Small intestine (tissue), 7 donors: ENCODE measurements around the gene EEFSEC. TPM values are rescaled to one million over a fixed set of nuclear protein-coding genes. Genes with fewer than 3 reads are reported as not detected.

Source experiments
- DNase-seq, 2 donors: peaks; one replicate each; pipeline versions ENCODE4 v3.0.0 to v3.0.0-alpha.2; 2013
- FAIRE-seq: peaks from 2 replicates; lab custom pipeline; 2012; peaks lifted over from hg19 to GRCh38; lab: Jason Lieb, UNC
- H3K27ac ChIP-seq, 3 donors: one replicate each; pipeline ENCODE4 v1.5.1; 2013; ENCODE audit warnings: low read length in 2 of 3, mild to moderate bottlenecking in 2 of 3, control low read depth in 1 of 3, inconsistent platforms in 1 of 3, low read depth in 1 of 3, moderate library complexity in 1 of 3
- H3K27me3 ChIP-seq, 3 donors: one replicate each; pipeline ENCODE4 v1.6.1; 2013; ENCODE audit warnings: low read length in 3 of 3, inconsistent platforms in 1 of 3; ENCODE audit not compliant: control insufficient read depth in 3 of 3, insufficient read depth in 3 of 3
- H3K36me3 ChIP-seq, 3 donors: one replicate each; pipeline ENCODE4 v1.6.1; 2013; ENCODE audit warnings: low read length in 3 of 3, inconsistent platforms in 1 of 3, low read depth in 1 of 3, mild to moderate bottlenecking in 1 of 3, moderate library complexity in 1 of 3; ENCODE audit not compliant: control insufficient read depth in 3 of 3, insufficient read depth in 2 of 3
- H3K4me1 ChIP-seq, 3 donors: one replicate each; pipeline ENCODE4 v1.6.1; 2013; ENCODE audit warnings: low read length in 2 of 3, inconsistent platforms in 1 of 3, low read depth in 1 of 3, mild to moderate bottlenecking in 1 of 3, moderate library complexity in 1 of 3; ENCODE audit not compliant: control insufficient read depth in 3 of 3, insufficient read depth in 2 of 3
- H3K4me3 ChIP-seq, 3 donors: one replicate each; pipeline ENCODE4 v1.5.1; 2013; ENCODE audit warnings: low read length in 3 of 3, control low read depth in 1 of 3, inconsistent platforms in 1 of 3, low read depth in 1 of 3, mild to moderate bottlenecking in 1 of 3, moderate library complexity in 1 of 3
- H3K9me3 ChIP-seq, 2 donors: one replicate each; pipeline ENCODE4 v1.6.1; 2013; ENCODE audit warnings: low read depth in 1 of 2, low read length in 1 of 2; ENCODE audit not compliant: control insufficient read depth in 2 of 2, insufficient read depth in 1 of 2
- WGBS, 3 donors: extraction: QIAGEN DNeasy Blood & Tissue Kit; methylation state at CpG; one replicate each; pipeline ENCODE4 v1.1.7; 2013; 5-methylcytosine and 5-hydroxymethylcytosine counted together
- polyA plus RNA-seq, 4 donors: library from polyadenylated mRNA; stranded (reverse) in 3 of 4; unstranded in 1 of 4; fragments of 200-250 nt in 3 of 4; fragments of 120-200 nt in 1 of 4; gene quantifications; one replicate each; pipeline versions ENCODE4 v1.2.1 to v1.2.3, GENCODE V29; 2013
- donor health status: healthy with polysubstance abuse.
- donor health status: control.
- donor health status: control.
- donor health status: Bipolar disorder and iron deficiency.
- donor health status: healthy.

EEFSEC gene
- polyA plus RNA-seq, 4 donors, result 4.9 to 29.0 (median 10.2) TPM

DNA sequence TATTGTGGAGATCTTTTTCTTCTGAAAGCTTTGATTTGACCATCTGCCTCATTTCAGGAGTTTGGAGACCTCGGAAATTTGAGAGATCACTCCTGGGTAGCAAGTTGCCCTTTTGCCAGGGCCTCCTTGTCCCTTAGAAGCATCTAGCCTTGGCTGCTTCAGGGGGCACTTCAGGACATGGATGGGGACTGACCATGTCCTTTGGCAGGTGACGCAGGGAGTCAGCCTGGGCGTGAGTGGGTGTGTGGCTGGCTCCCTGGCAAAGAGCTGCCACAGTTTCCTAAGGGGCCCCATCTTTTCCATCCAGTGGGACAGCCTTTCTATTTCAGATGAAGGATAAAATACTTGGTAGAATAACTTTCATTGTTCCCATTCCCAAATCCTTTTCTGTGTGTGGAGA lies 27.6 kb downstream of the EEFSEC start:
- Histone ChIP-seq H3K4me1 (no peaks in the 10 kb centered on the region), H3K36me3 (no peaks in the 10 kb centered on the region), H3K27ac (no peak overlapping the region), H3K9me3 (no peaks in the 10 kb centered on the region), H3K4me3 (no peak overlapping the region), H3K27me3 (no peaks in the 10 kb centered on the region)
- FAIRE-seq (no peak), DNase-seq (no peak)
- WGBS, 3 donors, result 93 to 98% (median 96%) methylated on average over 3 of the region's 3 CpGs

DNA sequence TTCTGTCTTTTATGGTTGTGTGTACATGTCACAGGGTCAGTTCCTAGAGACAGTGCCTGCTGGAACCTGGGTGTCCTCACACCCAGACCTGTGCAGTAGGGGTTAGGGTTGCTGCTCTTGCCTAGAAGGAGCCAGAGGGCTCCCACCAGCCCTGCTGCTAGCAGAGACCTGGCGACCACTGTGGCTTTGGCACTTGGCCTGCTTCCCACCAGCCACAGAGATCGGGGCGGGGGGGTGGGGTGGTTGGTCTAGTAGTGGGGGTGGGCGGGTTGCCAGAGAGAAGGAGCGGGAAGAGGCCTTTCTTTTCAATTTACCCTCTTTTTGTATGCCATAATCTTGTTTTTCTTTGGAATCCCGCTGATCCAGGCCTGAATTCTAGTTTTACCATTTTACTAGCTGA lies 29.4 kb downstream of the EEFSEC start:
- Histone ChIP-seq H3K9me3 (no peaks in the 10 kb centered on the region), H3K4me1 (no peaks in the 10 kb centered on the region), H3K36me3 (no peaks in the 10 kb centered on the region), H3K4me3 (no peak overlapping the region), H3K27me3 (no peaks in the 10 kb centered on the region), H3K27ac (no peak overlapping the region)
- no peak for DNase-seq
- no peak for FAIRE-seq
- 61 to 86% (median 76%) methylated on average over 5 to 6 of the region's 6 CpGs for WGBS, 3 donors

- 81 to 89% (median 88%) methylated on average over 3 of the region's 3 CpGs for WGBS, 3 donors
- Histone ChIP-seq H3K4me1 (no peaks in the 10 kb centered on the region), H3K4me3 (no peak overlapping the region), H3K36me3 (peaks cover 0 to 4% (median 0%) of the 10 kb centered on the region in 3 donors), H3K27me3 (no peaks in the 10 kb centered on the region), H3K27ac (no peak overlapping the region), H3K9me3 (no peaks in the 10 kb centered on the region)
- no peak for DNase-seq
- no peak for FAIRE-seq
Observed at GRCh38 chr3:128185630-128186447, 32.6 kb downstream of the EEFSEC start.

- WGBS, 3 donors, result 86 to 100% (median 94%) methylated on average over 1 of the region's 1 CpG
- no peak for FAIRE-seq
Observed at GRCh38 chr3:128187495-128187894, 34.2 kb downstream of the EEFSEC start.

DNA sequence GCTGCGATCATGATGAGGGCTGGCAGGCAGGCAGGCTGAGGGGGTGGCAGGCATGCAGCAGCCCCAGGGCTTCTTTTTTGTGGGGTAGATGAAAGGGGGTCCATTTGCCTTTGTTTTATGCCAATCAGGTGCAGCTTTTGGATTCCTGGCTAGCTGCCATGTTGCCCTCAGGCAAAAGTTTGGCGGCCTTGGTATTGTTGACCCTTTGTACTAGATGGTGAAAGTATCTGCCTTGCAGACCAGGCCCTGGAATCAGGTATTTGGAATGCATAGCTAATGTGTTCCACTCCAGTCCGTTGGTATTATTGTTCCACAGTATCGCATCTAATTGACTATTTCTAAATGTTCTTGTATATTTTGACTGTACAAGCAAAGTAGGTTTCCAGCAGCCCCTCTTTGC lies 35.0 kb downstream of the EEFSEC start:
- DNase-seq, result no peak

More at GRCh38 chr3:128187495-128187894, 34.2 kb downstream of the EEFSEC start:
- H3K4me3 ChIP-seq, result no peak overlapping the region
- no peaks in the 10 kb centered on the region for H3K9me3 ChIP-seq
- H3K36me3 ChIP-seq, result peaks cover 0 to 4% (median 0%) of the 10 kb centered on the region in 3 donors
- no peak for DNase-seq
- no peak overlapping the region for H3K27ac ChIP-seq
- no peaks in the 10 kb centered on the region for H3K27me3 ChIP-seq
- H3K4me1 ChIP-seq, result no peaks in the 10 kb centered on the region

GRCh38 chr3:128188956-128189355 lies 35.7 kb downstream of the EEFSEC start:
- WGBS, 3 donors, result 85 to 95% (median 94%) methylated on average over 4 of the region's 4 CpGs
- H3K27ac ChIP-seq, result no peak overlapping the region
- no peak overlapping the region for H3K4me3 ChIP-seq
- no peaks in the 10 kb centered on the region for H3K4me1 ChIP-seq
- H3K9me3 ChIP-seq, result no peaks in the 10 kb centered on the region
- peaks cover 0 to 6% (median 0%) of the 10 kb centered on the region in 3 donors for H3K36me3 ChIP-seq
- DNase-seq, result no peak
- no peaks in the 10 kb centered on the region for H3K27me3 ChIP-seq
- no peak for FAIRE-seq

More for the DNA sequence above, 35.0 kb downstream of the EEFSEC start:
- H3K36me3 ChIP-seq, result peaks cover 0 to 6% (median 0%) of the 10 kb centered on the region in 3 donors
- no peak overlapping the region for H3K4me3 ChIP-seq
- H3K27ac ChIP-seq, result no peak overlapping the region
- H3K9me3 ChIP-seq, result no peaks in the 10 kb centered on the region
- no peaks in the 10 kb centered on the region for H3K27me3 ChIP-seq
- WGBS, 3 donors, result 84 to 90% (median 88%) methylated on average over 4 of the region's 4 CpGs
- FAIRE-seq, result no peak
- H3K4me1 ChIP-seq, result no peaks in the 10 kb centered on the region

- Histone ChIP-seq H3K9me3 (no peaks in the 10 kb centered on the region), H3K36me3 (peaks cover 0 to 8% (median 0%) of the 10 kb centered on the region in 3 donors), H3K4me1 (no peaks in the 10 kb centered on the region), H3K27me3 (no peaks in the 10 kb centered on the region), H3K4me3 (no peak overlapping the region), H3K27ac (no peak overlapping the region)
- DNase-seq, result no peak
- 7 to 61% (median 44%) methylated on average over 1 of the region's 1 CpG for WGBS, 3 donors
- no peak for FAIRE-seq
Observed at GRCh38 chr3:128190501-128190900, 37.2 kb downstream of the EEFSEC start.

GRCh38 chr3:128192131-128192530 lies 38.9 kb downstream of the EEFSEC start:
- DNase-seq, result no peak
- 91 to 95% (median 95%) methylated on average over 7 of the region's 7 CpGs for WGBS, 3 donors
- H3K9me3 ChIP-seq, result no peaks in the 10 kb centered on the region

More at GRCh38 chr3:128192131-128192530, 38.9 kb downstream of the EEFSEC start:
- no peak overlapping the region for H3K27ac ChIP-seq
- no peak for FAIRE-seq
- H3K4me3 ChIP-seq, result no peak overlapping the region
- H3K4me1 ChIP-seq, result no peaks in the 10 kb centered on the region
- H3K27me3 ChIP-seq, result no peaks in the 10 kb centered on the region
- peaks cover 0 to 9% (median 0%) of the 10 kb centered on the region in 3 donors for H3K36me3 ChIP-seq
